ENCODE results near the gene FCGR2B. TPM values are rescaled to one million over a fixed set of nuclear protein-coding genes. Genes with fewer than 3 reads are reported as not detected.
"Not testable (repeated sequence)": the region's sequence is repeated elsewhere in the genome, so short reads cannot be mapped to it uniquely, and the experiment has no call there.

Gene FCGR2B
- total RNA-seq, 2 donors from 2014 or later: not detected

GRCh38 chr1:161722406-161722805 is 59.5 kb downstream of the FCGR2B start:
- 96 to 100% methylated on average over 1 of the region's 1 CpG for WGBS, 2 experiments (ENCODE audit: insufficient coverage in 1 of 2, insufficient read length in 1 of 2)
- Histone ChIP-seq H3K9ac (ENCODE audit: extremely low read depth, low read length, poor library complexity, severe bottlenecking) (no peak overlapping the region), H3K9me3 (ENCODE audit: control insufficient read depth, low read length) (no peaks in the 10 kb centered on the region), H3K36me3 (ENCODE audit: control insufficient read depth, insufficient read depth, low read length) (no peaks in the 10 kb centered on the region), H3K4me1 (ENCODE audit: control insufficient read depth, insufficient read depth, low read length) (no peaks in the 10 kb centered on the region), H3K27me3 (ENCODE audit: control insufficient read depth, insufficient read depth, low read length, poor library complexity, severe bottlenecking) (peaks cover 68% of the 10 kb centered on the region), H3K27ac (ENCODE audit: low read depth, low read length) (no peak overlapping the region), H3K4me3 (ENCODE audit: low read length) (no peak overlapping the region)
- no peak for DNase-seq
- Mint-ChIP-seq H3K27ac (no peak overlapping the region), H3K36me3 (ENCODE audit: low read depth) (no peaks in the 10 kb centered on the region), H3K9me3 (no peaks in the 10 kb centered on the region), H3K27me3 (ENCODE audit: insufficient read depth) (peaks cover 69% of the 10 kb centered on the region), H3K4me3 (no peak overlapping the region), H3K4me1 (peaks cover 6% of the 10 kb centered on the region)
- TF ChIP-seq, protein P1, sequence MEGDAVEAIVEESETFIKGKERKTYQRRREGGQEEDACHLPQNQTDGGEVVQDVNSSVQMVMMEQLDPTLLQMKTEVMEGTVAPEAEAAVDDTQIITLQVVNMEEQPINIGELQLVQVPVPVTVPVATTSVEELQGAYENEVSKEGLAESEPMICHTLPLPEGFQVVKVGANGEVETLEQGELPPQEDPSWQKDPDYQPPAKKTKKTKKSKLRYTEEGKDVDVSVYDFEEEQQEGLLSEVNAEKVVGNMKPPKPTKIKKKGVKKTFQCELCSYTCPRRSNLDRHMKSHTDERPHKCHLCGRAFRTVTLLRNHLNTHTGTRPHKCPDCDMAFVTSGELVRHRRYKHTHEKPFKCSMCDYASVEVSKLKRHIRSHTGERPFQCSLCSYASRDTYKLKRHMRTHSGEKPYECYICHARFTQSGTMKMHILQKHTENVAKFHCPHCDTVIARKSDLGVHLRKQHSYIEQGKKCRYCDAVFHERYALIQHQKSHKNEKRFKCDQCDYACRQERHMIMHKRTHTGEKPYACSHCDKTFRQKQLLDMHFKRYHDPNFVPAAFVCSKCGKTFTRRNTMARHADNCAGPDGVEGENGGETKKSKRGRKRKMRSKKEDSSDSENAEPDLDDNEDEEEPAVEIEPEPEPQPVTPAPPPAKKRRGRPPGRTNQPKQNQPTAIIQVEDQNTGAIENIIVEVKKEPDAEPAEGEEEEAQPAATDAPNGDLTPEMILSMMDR (conservative IDR thresholded peaks at IDR 0.05): no peak

DNA sequence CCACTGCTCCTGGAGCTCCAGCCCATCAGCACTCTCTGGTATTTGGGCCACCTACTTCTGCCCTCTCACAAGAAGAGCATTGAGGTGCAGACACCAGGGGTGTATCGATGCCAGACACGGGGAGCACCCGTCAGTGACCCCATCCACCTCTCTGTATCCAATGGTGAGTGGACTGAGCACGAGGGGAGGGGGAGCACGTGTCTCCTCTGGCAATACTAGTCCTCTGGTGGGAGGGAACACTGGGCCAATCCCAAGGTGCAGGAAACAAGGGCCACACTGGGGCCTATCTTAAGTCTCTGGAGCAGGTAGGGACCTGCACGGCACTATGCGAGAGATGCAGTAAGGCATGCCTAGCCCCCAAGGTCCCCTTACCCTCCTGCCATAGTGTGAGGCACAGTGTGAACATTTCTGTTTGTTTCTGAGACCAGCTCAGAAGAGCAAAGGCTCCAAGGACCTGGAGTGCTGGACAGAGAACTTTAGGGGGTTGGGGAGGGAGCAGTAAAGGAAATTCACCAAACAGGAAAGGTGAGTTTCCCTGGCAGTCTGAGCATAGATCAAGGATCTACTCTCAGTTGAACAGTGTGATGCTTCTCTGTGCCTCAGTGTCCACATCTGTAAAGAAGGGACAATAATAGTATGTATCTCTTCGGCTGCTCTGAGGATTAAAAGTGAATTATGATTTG is 60.7 kb downstream of the FCGR2B start:
- Histone ChIP-seq H3K9me3 (ENCODE audit: control insufficient read depth, low read length) (no peaks in the 10 kb centered on the region), H3K36me3 (ENCODE audit: control insufficient read depth, insufficient read depth, low read length) (no peaks in the 10 kb centered on the region), H3K27ac (ENCODE audit: low read depth, low read length) (no peak overlapping the region), H3K9ac (ENCODE audit: extremely low read depth, low read length, poor library complexity, severe bottlenecking) (no peak overlapping the region), H3K27me3 (ENCODE audit: control insufficient read depth, insufficient read depth, low read length, poor library complexity, severe bottlenecking) (peaks cover 78% of the 10 kb centered on the region), H3K4me3 (ENCODE audit: low read length) (no peak overlapping the region), H3K4me1 (ENCODE audit: control insufficient read depth, insufficient read depth, low read length) (no peaks in the 10 kb centered on the region)
- peaks cover 6% of the 10 kb centered on the region for H3K4me1 Mint-ChIP-seq
- DNase-seq: no peak
- H3K36me3 Mint-ChIP-seq (ENCODE audit: low read depth): no peaks in the 10 kb centered on the region
- H3K9me3 Mint-ChIP-seq: no peaks in the 10 kb centered on the region
- H3K27me3 Mint-ChIP-seq (ENCODE audit: insufficient read depth): peaks cover 78% of the 10 kb centered on the region
- H3K4me3 Mint-ChIP-seq: no peak overlapping the region
- TF ChIP-seq, protein P1 (conservative IDR thresholded peaks at IDR 0.05): no peak
- no peak overlapping the region for H3K27ac Mint-ChIP-seq
- WGBS, 2 experiments (ENCODE audit: insufficient coverage in 1 of 2, insufficient read length in 1 of 2): 88 to 95% methylated on average over 4 to 8 of the region's 8 CpGs

- not testable (repeated sequence) for DNase-seq; H3K4me1 Mint-ChIP-seq; H3K27ac Mint-ChIP-seq; H3K27ac ChIP-seq (ENCODE audit: low read depth, low read length); H3K9me3 ChIP-seq (ENCODE audit: control insufficient read depth, low read length); H3K9ac ChIP-seq (ENCODE audit: extremely low read depth, low read length, poor library complexity, severe bottlenecking); H3K36me3 ChIP-seq (ENCODE audit: control insufficient read depth, insufficient read depth, low read length); H3K36me3 Mint-ChIP-seq (ENCODE audit: low read depth); H3K9me3 Mint-ChIP-seq; H3K4me1 ChIP-seq (ENCODE audit: control insufficient read depth, insufficient read depth, low read length)
- H3K4me3 Mint-ChIP-seq: peak overlapping the region; percentile 69
- Histone ChIP-seq H3K4me3 (ENCODE audit: low read length) (peak overlapping the region; percentile 87), H3K27me3 (ENCODE audit: control insufficient read depth, insufficient read depth, low read length, poor library complexity, severe bottlenecking) (peaks cover 83% of the 10 kb centered on the region)
- 53 to 59% methylated on average over 20 to 22 of the region's 22 CpGs for WGBS, 2 experiments (ENCODE audit: insufficient coverage in 1 of 2, insufficient read length in 1 of 2)
- H3K27me3 Mint-ChIP-seq (ENCODE audit: insufficient read depth): peaks cover 86% of the 10 kb centered on the region
Observed at GRCh38 chr1:161725258-161725907, 62.4 kb downstream of the FCGR2B start.
